Measurements from ENCODE around the gene PDILT.

GRCh38 chr16:20398603-20399002, 5.9 kb downstream of the PDILT start:
- TF ChIP-seq EZH2 (IDR thresholded peaks at IDR 0.05): no peak
- TF ChIP-seq POLR2AphosphoS5 (IDR thresholded peaks at IDR 0.05; ENCODE audit: borderline replicate concordance, low read depth, low read length): no peak

Measured in SK-N-MC (cell line).